OCI-LY3 (cell line): ENCODE results near the gene KAT6B.

Source experiments
- EZH2phosphoT487 ChIP-seq: fragments of 200-600 bp; shearing (Covaris generic); IDR thresholded peaks from 2 replicates; pipeline ENCODE4 v1.6.1; 2018; ENCODE audit warnings: antibody characterized with exemption, mixed run types, low read depth
- TF ChIP-seq, protein P1 (sequence below): fragments of 200-600, 300-600 bp; sonication (generic); IDR thresholded peaks from 2 replicates; pipeline ENCODE4 v1.5.1; 2014; ENCODE audit warnings: antibody characterized with exemption, low read length, low read depth

DNA sequence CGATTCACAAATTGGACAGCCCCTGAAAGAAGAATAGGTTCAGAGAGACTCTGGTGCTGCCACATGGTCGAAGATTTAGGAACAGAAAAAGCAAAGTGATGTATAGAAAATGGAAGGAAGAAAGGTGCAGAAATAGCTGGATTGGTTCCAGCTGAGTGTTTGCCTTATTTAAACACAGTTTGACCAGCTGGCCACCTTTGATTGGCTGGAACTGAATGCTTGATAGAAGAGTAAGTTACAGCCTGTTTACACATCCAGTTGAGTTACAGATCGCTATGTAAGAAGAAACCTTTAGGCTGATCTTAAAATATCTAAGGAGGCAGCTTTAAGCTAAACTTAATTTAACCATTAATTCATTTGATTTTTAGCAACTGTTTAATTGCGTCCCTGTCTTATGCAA is 40.3 kb upstream of the KAT6B start:
- TF ChIP-seq EZH2phosphoT487 = no peak
- TF ChIP-seq, protein P1, sequence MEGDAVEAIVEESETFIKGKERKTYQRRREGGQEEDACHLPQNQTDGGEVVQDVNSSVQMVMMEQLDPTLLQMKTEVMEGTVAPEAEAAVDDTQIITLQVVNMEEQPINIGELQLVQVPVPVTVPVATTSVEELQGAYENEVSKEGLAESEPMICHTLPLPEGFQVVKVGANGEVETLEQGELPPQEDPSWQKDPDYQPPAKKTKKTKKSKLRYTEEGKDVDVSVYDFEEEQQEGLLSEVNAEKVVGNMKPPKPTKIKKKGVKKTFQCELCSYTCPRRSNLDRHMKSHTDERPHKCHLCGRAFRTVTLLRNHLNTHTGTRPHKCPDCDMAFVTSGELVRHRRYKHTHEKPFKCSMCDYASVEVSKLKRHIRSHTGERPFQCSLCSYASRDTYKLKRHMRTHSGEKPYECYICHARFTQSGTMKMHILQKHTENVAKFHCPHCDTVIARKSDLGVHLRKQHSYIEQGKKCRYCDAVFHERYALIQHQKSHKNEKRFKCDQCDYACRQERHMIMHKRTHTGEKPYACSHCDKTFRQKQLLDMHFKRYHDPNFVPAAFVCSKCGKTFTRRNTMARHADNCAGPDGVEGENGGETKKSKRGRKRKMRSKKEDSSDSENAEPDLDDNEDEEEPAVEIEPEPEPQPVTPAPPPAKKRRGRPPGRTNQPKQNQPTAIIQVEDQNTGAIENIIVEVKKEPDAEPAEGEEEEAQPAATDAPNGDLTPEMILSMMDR = no peak
